Measurements from ENCODE around the gene JAM3.

Gene JAM3

DNA sequence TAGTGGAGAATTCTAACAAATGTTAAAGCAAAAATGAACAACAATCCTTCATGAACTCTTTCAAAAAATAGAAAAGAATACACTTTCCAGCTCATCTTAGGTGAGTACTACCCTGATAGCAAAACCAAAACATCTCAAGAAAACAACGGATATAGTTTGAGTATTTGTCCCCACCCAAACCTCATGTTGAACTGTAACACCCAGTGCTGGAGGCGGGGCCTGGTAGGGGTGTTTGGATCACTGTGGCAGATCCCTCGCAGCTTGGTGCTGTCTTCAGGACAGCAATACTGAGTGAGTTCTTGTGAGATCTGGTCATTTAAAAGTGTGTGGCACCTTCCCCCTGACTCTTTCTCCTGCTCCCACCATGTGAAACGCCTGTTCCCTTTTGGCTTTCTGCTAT lies 127.9 kb downstream of the JAM3 start:
- H3K4me3 ChIP-seq (ENCODE audit: low read depth, low read length), result no peak overlapping the region
- DNase-seq (ENCODE audit: low read depth), result no peak
- TF ChIP-seq, protein P1, sequence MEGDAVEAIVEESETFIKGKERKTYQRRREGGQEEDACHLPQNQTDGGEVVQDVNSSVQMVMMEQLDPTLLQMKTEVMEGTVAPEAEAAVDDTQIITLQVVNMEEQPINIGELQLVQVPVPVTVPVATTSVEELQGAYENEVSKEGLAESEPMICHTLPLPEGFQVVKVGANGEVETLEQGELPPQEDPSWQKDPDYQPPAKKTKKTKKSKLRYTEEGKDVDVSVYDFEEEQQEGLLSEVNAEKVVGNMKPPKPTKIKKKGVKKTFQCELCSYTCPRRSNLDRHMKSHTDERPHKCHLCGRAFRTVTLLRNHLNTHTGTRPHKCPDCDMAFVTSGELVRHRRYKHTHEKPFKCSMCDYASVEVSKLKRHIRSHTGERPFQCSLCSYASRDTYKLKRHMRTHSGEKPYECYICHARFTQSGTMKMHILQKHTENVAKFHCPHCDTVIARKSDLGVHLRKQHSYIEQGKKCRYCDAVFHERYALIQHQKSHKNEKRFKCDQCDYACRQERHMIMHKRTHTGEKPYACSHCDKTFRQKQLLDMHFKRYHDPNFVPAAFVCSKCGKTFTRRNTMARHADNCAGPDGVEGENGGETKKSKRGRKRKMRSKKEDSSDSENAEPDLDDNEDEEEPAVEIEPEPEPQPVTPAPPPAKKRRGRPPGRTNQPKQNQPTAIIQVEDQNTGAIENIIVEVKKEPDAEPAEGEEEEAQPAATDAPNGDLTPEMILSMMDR (conservative IDR thresholded peaks at IDR 0.05; ENCODE audit: low read depth, low read length), result no peak

DNA sequence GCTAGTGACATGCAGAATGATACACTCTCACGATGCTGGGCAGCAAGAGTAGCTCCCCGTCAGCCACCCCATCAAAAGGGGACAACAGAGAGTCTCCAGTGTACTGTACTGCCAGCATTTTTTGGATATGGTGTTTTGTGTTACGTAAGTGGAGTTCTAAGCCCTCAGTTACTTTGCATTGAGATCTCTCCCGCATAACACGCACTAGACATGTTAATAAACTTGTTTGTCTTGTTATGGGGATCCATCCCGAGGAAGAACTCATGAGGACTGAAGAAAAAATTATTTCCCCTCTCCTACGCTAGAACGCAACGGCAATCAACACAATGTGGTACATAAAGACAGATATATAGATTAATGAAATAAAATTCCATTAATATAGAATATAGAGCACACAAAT lies 130.7 kb downstream of the JAM3 start:
- no peak for DNase-seq (ENCODE audit: low read depth)
- TF ChIP-seq, protein P1 (conservative IDR thresholded peaks at IDR 0.05; ENCODE audit: low read depth, low read length), result no peak
- no peak overlapping the region for H3K4me3 ChIP-seq (ENCODE audit: low read depth, low read length)

DNA sequence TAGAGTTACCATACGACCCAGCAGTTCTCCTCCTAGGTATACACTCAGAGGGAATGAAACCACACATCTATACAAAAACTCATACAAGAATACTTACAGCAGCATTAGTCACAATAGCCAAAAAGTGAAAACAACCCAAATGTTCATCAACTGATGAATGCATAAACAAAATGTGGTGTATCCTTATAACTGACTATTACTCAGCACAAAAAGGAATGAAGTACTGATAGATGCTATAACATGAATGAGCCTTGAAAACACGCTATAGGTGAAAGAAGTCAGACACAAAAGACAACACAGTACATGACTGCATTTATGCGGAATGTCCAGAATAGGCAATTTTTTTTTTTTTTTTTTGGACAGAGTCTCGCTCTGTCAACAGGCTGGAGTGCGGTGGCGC lies 131.8 kb downstream of the JAM3 start:
- no peak overlapping the region for H3K4me3 ChIP-seq (ENCODE audit: low read depth, low read length)
- TF ChIP-seq, protein P1 (conservative IDR thresholded peaks at IDR 0.05; ENCODE audit: low read depth, low read length), result no peak
- DNase-seq (ENCODE audit: low read depth), result no peak

Data from choroid plexus epithelial cell (primary cell).